Thyroid gland (tissue), 4 donors: ENCODE results near the gene TFCP2L1.

ENCODE experiments used
- POLR2A ChIP-seq, 2 donors: fragments of 450-650 bp; IDR thresholded peaks; one replicate each; pipeline ENCODE4 v1.6.1; 2017; ENCODE audit warnings: antibody characterized with exemption in 2 of 2, mild to moderate bottlenecking in 2 of 2, moderate library complexity in 1 of 2
- TF ChIP-seq, protein P1 (sequence below), 6 experiments: fragments of 200-600 bp in 3 of 6; fragments of 450-650 bp in 3 of 6; sonication (generic) in 3 of 6; IDR thresholded peaks; one replicate each; pipeline ENCODE4 v1.5.1; 2016 to 2019; ENCODE audit warnings: antibody characterized with exemption in 6 of 6, mild to moderate bottlenecking in 2 of 6, inconsistent platforms in 1 of 6, moderate library complexity in 1 of 6

DNA sequence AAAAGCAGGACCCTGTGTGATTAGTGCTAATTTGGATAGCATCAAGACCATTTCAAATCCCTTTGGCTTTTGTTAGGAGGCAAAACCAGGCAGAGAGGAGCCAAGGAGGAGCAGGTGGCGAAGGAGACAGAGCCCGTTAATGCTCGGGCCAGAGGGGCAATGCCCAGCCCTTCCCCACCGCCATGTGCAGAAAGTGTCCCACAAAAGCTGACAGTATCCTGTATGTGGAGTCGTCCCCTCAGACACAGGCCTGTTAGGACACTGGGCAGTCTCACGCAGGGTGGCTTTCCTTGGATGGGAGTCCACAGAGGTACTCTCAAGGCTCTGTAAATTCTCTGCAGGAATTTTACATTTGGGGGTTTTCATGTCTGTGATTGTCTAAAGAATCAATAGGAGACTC, 44.8 kb upstream of the TFCP2L1 start:
- TF ChIP-seq, protein P1, sequence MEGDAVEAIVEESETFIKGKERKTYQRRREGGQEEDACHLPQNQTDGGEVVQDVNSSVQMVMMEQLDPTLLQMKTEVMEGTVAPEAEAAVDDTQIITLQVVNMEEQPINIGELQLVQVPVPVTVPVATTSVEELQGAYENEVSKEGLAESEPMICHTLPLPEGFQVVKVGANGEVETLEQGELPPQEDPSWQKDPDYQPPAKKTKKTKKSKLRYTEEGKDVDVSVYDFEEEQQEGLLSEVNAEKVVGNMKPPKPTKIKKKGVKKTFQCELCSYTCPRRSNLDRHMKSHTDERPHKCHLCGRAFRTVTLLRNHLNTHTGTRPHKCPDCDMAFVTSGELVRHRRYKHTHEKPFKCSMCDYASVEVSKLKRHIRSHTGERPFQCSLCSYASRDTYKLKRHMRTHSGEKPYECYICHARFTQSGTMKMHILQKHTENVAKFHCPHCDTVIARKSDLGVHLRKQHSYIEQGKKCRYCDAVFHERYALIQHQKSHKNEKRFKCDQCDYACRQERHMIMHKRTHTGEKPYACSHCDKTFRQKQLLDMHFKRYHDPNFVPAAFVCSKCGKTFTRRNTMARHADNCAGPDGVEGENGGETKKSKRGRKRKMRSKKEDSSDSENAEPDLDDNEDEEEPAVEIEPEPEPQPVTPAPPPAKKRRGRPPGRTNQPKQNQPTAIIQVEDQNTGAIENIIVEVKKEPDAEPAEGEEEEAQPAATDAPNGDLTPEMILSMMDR (IDR thresholded peaks at IDR 0.05), result no peak
- TF ChIP-seq POLR2A (IDR thresholded peaks at IDR 0.05), result no peak
